ENCODE measurements around the gene USP3.

The USP3 gene

GRCh38 chr15:63474810-63475316, 29.5 kb upstream of the USP3 start:
- peak; percentile 92 for FAIRE-seq
- no peak for DNase-seq (ENCODE audit: insufficient read length, low spot score)
- TF ChIP-seq PAX5 (IDR thresholded peaks at IDR 0.05; ENCODE audit: insufficient read depth, low read length, severe bottlenecking) (peak; percentile 98), POU2F2 (IDR thresholded peaks at IDR 0.05; ENCODE audit: low read depth, low read length) (no peak), TAF1 (IDR thresholded peaks at IDR 0.05; ENCODE audit: low read depth, low read length) (peak; percentile 60), POLR2AphosphoS5 (IDR thresholded peaks at IDR 0.05; ENCODE audit: low read depth, low read length) (0 out of 2 replicates have a peak, but pooled peaks have one; percentile 26), SPI1 (IDR thresholded peaks at IDR 0.05; ENCODE audit: low read depth, low read length) (peak; percentile 99), POLR2A (IDR thresholded peaks at IDR 0.05; ENCODE audit: low read depth, low read length) (peak; percentile 59; the same call in 1 of the 2 replicates)

DNA sequence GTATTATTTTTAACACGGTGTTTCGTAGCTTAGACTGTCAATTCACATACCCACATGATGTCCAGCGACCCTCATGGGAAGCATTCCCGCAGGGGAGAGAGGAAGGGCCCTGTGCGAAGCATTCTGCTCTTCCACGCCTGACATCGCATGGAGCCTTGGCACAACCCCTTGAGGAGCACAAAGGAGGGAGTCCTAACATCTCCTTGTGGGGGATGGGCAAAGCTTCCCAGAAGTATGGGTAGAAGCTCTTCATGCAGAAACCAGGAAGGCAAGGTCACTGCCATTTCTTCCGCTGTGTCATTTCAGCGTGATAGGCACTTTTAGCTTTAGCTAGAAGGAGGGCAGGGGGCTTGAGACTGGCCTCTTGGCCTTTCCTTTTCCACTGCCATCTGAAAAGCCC, 28.7 kb upstream of the USP3 start:
- FAIRE-seq, result no peak
- no peak for DNase-seq (ENCODE audit: insufficient read length, low spot score)
- TF ChIP-seq POLR2AphosphoS5 (IDR thresholded peaks at IDR 0.05; ENCODE audit: low read depth, low read length) (no peak), POLR2A (IDR thresholded peaks at IDR 0.05; ENCODE audit: low read depth, low read length) (no peak), POU2F2 (IDR thresholded peaks at IDR 0.05; ENCODE audit: low read depth, low read length) (no peak), TAF1 (IDR thresholded peaks at IDR 0.05; ENCODE audit: low read depth, low read length) (no peak), SPI1 (IDR thresholded peaks at IDR 0.05; ENCODE audit: low read depth, low read length) (no peak), PAX5 (IDR thresholded peaks at IDR 0.05; ENCODE audit: insufficient read depth, low read length, severe bottlenecking) (no peak)

- DNase-seq (ENCODE audit: insufficient read length, low spot score), result no peak
Measured at GRCh38 chr15:63476229-63476632, 28.2 kb upstream of the USP3 start.

GRCh38 chr15:63478243-63478642, 26.1 kb upstream of the USP3 start:
- FAIRE-seq (no peak), DNase-seq (ENCODE audit: insufficient read length, low spot score) (no peak)
- TF ChIP-seq TAF1 (IDR thresholded peaks at IDR 0.05; ENCODE audit: low read depth, low read length) (no peak), POU2F2 (IDR thresholded peaks at IDR 0.05; ENCODE audit: low read depth, low read length) (no peak), SPI1 (IDR thresholded peaks at IDR 0.05; ENCODE audit: low read depth, low read length) (no peak), PAX5 (IDR thresholded peaks at IDR 0.05; ENCODE audit: insufficient read depth, low read length, severe bottlenecking) (no peak), POLR2A (IDR thresholded peaks at IDR 0.05; ENCODE audit: low read depth, low read length) (no peak), POLR2AphosphoS5 (IDR thresholded peaks at IDR 0.05; ENCODE audit: low read depth, low read length) (no peak)

More at GRCh38 chr15:63476229-63476632, 28.2 kb upstream of the USP3 start:
- FAIRE-seq, result no peak
- no peak for TF ChIP-seq SPI1 (IDR thresholded peaks at IDR 0.05; ENCODE audit: low read depth, low read length)

GRCh38 chr15:63480441-63480821, 24.0 kb upstream of the USP3 start:
- FAIRE-seq, result peak; percentile 31
- no peak for DNase-seq (ENCODE audit: insufficient read length, low spot score)
- TF ChIP-seq PAX5 (IDR thresholded peaks at IDR 0.05; ENCODE audit: insufficient read depth, low read length, severe bottlenecking), result no peak
- no peak for TF ChIP-seq POLR2AphosphoS5 (IDR thresholded peaks at IDR 0.05; ENCODE audit: low read depth, low read length)
- TF ChIP-seq POLR2A (IDR thresholded peaks at IDR 0.05; ENCODE audit: low read depth, low read length), result no peak
- no peak for TF ChIP-seq SPI1 (IDR thresholded peaks at IDR 0.05; ENCODE audit: low read depth, low read length)
- TF ChIP-seq TAF1 (IDR thresholded peaks at IDR 0.05; ENCODE audit: low read depth, low read length), result no peak

GRCh38 chr15:63481105-63481810, 23.1 kb upstream of the USP3 start:
- FAIRE-seq, result peak; percentile 83
- no peak for TF ChIP-seq TAF1 (IDR thresholded peaks at IDR 0.05; ENCODE audit: low read depth, low read length)
- TF ChIP-seq PAX5 (IDR thresholded peaks at IDR 0.05; ENCODE audit: insufficient read depth, low read length, severe bottlenecking), result no peak
- no peak for TF ChIP-seq POLR2AphosphoS5 (IDR thresholded peaks at IDR 0.05; ENCODE audit: low read depth, low read length)
- TF ChIP-seq POLR2A (IDR thresholded peaks at IDR 0.05; ENCODE audit: low read depth, low read length), result no peak
- TF ChIP-seq POU2F2 (IDR thresholded peaks at IDR 0.05; ENCODE audit: low read depth, low read length), result no peak
- no peak for DNase-seq (ENCODE audit: insufficient read length, low spot score)

- DNase-seq (ENCODE audit: insufficient read length, low spot score) (no peak), FAIRE-seq (no peak)
- TF ChIP-seq TAF1 (IDR thresholded peaks at IDR 0.05; ENCODE audit: low read depth, low read length) (no peak), POLR2A (IDR thresholded peaks at IDR 0.05; ENCODE audit: low read depth, low read length) (no peak), POLR2AphosphoS5 (IDR thresholded peaks at IDR 0.05; ENCODE audit: low read depth, low read length) (no peak)
Measured at GRCh38 chr15:63482874-63483323, 21.5 kb upstream of the USP3 start.

GRCh38 chr15:63483521-63484371, 20.6 kb upstream of the USP3 start:
- TF ChIP-seq PAX5 (IDR thresholded peaks at IDR 0.05; ENCODE audit: insufficient read depth, low read length, severe bottlenecking), result no peak
- TF ChIP-seq SPI1 (IDR thresholded peaks at IDR 0.05; ENCODE audit: low read depth, low read length), result 0 out of 2 replicates have a peak, but pooled peaks have one; percentile 1
- DNase-seq (ENCODE audit: insufficient read length, low spot score) (no peak), FAIRE-seq (peak; percentile 55)

DNA sequence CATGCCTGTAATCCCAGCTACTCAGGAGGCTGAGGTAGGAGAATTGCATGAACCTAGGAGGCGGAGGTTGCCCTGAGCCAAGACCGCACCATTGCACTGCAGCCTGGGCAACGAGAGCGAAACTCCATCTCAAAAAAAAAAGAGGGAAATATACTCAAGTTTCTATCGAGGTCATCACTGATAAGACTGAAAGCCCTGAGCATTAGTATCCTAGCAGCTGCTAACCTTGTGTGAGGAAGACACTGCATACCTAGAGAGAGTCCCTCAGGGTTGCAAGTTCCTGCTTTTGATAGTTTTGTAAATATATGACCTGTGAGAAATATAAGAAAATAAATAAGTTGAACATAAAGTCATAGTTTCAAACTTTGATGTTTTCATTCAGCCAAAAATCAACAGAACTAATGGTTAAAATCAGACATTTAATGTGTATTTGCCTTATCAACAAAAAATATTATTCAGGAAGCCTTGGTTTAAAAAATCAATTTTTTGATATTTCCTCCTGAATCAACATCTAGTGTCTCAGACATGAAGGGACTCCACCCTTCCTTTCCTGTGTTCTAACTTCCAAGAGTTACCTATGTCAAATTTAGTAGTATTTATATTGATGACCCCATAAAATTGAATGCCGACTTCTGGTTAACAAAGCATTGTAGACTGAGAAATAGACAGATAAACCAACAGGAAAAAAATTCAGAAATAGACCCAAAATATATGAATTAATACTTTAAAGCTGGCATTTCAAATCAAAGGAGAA, 19.8 kb upstream of the USP3 start:
- no peak for FAIRE-seq
- no peak for TF ChIP-seq TAF1 (IDR thresholded peaks at IDR 0.05; ENCODE audit: low read depth, low read length)
- no peak for TF ChIP-seq POU2F2 (IDR thresholded peaks at IDR 0.05; ENCODE audit: low read depth, low read length)
- TF ChIP-seq SPI1 (IDR thresholded peaks at IDR 0.05; ENCODE audit: low read depth, low read length), result no peak
- TF ChIP-seq PAX5 (IDR thresholded peaks at IDR 0.05; ENCODE audit: insufficient read depth, low read length, severe bottlenecking), result no peak
- TF ChIP-seq POLR2A (IDR thresholded peaks at IDR 0.05; ENCODE audit: low read depth, low read length), result no peak
- TF ChIP-seq POLR2AphosphoS5 (IDR thresholded peaks at IDR 0.05; ENCODE audit: low read depth, low read length), result no peak
- no peak for DNase-seq (ENCODE audit: insufficient read length, low spot score)

Measured in GM12891 (cell line).